K562 (cell line): ENCODE results near the gene GRIN2A. TPM values are rescaled to one million over a fixed set of nuclear protein-coding genes. Genes with fewer than 3 reads are reported as not detected.
A peak's percentile ranks its signal among the peaks of the same experiment; 100 is the strongest.

Source experiments
- ARID1B ChIP-seq: fragments of 450-650 bp; IDR thresholded peaks from 2 replicates; pipeline ENCODE4 v1.6.1; 2016; ENCODE audit warnings: antibody characterized with exemption, mild to moderate bottlenecking, inconsistent platforms
- CEBPG ChIP-seq, 3 experiments: fragments of 200-800 bp in 1 of 3; sonication (Bioruptor generic) in 1 of 3; sonication (generic) in 1 of 3; formaldehyde crosslinking in 1 of 3; IDR thresholded peaks in 2 of 3; conservative IDR thresholded peaks in 1 of 3; 2 replicates each; pipeline versions ENCODE4 v1.6.1 to v1.8.0; 2016 to 2022; ENCODE audit warnings: missing compliant biosample characterization in 2 of 3, missing genetic modification characterization in 2 of 3, mild to moderate bottlenecking in 1 of 3, missing genetic modification reagents in 1 of 3
- ELF2 ChIP-seq: fragments of 250-450 bp; sonication (Bioruptor Pico); IDR thresholded peaks from 2 replicates; pipeline ENCODE4 v1.5.0; 2021; ENCODE audit warnings: mild to moderate bottlenecking
- ETS2 ChIP-seq: IDR thresholded peaks from 2 replicates; pipeline ENCODE4 v1.6.1; 2016; ENCODE audit warnings: borderline replicate concordance, missing genetic modification characterization, mild to moderate bottlenecking, moderate library complexity, missing compliant biosample characterization; ENCODE audit not compliant: poor library complexity, severe bottlenecking
- FOS ChIP-seq: IDR thresholded peaks from 3 replicates; pipeline ENCODE4 v1.6.1; 2011; ENCODE audit not compliant: insufficient read length; ENCODE audit errors: extremely low read depth
- IFI16 ChIP-seq: fragments of 250-450 bp; sonication (Bioruptor Pico); IDR thresholded peaks from 2 replicates; pipeline ENCODE4 v2.1.2; 2022; ENCODE audit warnings: mild to moderate bottlenecking, inconsistent platforms
- MAZ ChIP-seq, 2 experiments: fragments of 450-650 bp in 1 of 2; sonication (generic) in 1 of 2; formaldehyde crosslinking; IDR thresholded peaks in 1 of 2; conservative IDR thresholded peaks in 1 of 2; 2 replicates each; pipeline versions ENCODE4 v1.4.0 to v1.5.0; 2020; ENCODE audit warnings: mild to moderate bottlenecking in 1 of 2, missing genetic modification reagents in 1 of 2
- MEIS2 ChIP-seq: fragments of 450-650 bp; IDR thresholded peaks from 2 replicates; pipeline ENCODE4 v1.6.1; 2014; ENCODE audit warnings: mild to moderate bottlenecking; ENCODE audit not compliant: partially characterized antibody
- POLR2AphosphoS2 ChIP-seq: IDR thresholded peaks from 2 replicates; pipeline ENCODE4 v1.6.1; 2012; ENCODE audit warnings: low read length, improper control_type of control experiment
- PURB ChIP-seq: sonication (generic); formaldehyde crosslinking; IDR thresholded peaks from 2 replicates; pipeline ENCODE4 v1.9.0; 2021; ENCODE audit warnings: low read depth, mild to moderate bottlenecking, missing genetic modification reagents
- TAL1 ChIP-seq: fragments of 450-650 bp; IDR thresholded peaks from 2 replicates; pipeline ENCODE4 v1.6.1; 2016; ENCODE audit warnings: mild to moderate bottlenecking
- ZBED1 ChIP-seq: IDR thresholded peaks from 2 replicates; pipeline ENCODE4 v1.6.1; 2014
- ZFP36 ChIP-seq: fragments of 150-350 bp; IDR thresholded peaks from 2 replicates; pipeline ENCODE4 v1.6.1; 2018; ENCODE audit warnings: low read length, low read depth; ENCODE audit not compliant: partially characterized antibody
- ZNF121 ChIP-seq: sonication (generic); formaldehyde crosslinking; conservative IDR thresholded peaks from 2 replicates; pipeline ENCODE4 v1.8.0; 2022; ENCODE audit warnings: missing genetic modification reagents
- ZNF551 ChIP-seq: fragments of 250-450 bp; sonication (Bioruptor Pico); IDR thresholded peaks from 2 replicates; pipeline ENCODE4 v1.5.0; 2021; ENCODE audit warnings: mild to moderate bottlenecking, moderate library complexity
- polyA plus RNA-seq, 8 experiments: library from polyadenylated mRNA; depleted of rRNA in 4 of 8; stranded (reverse) in 5 of 8; unstranded in 3 of 8; fragments of >200 nt; fragmentation: Nextera tagmentation in 2 of 8; fragmentation: Illumina TruSeq in 1 of 8; extraction: Ambion mirVana in 2 of 8; extraction: Trizol in 1 of 8; gene quantifications; 2 replicates each; pipeline versions ENCODE4 v1.2.1 to v1.2.3, GENCODE V29; 2011 to 2014; ENCODE audit warnings: inconsistent platforms in 1 of 8, missing spikeins in 1 of 8
- total RNA-seq, 7 experiments: library from RNA; depleted of rRNA in 6 of 7; stranded (reverse); fragments of >200 nt in 6 of 7; fragmentation: Illumina TruSeq in 2 of 7; extraction: Trizol in 2 of 7; gene quantifications; 2 replicates each; pipeline versions ENCODE4 v1.2.1 to v1.2.3, GENCODE V29; 2011 to 2021; ENCODE audit warnings: low replicate concordance in 1 of 7
- TF ChIP-seq, protein P1 (sequence below): sonication (generic); formaldehyde crosslinking; IDR thresholded peaks from 2 replicates; pipeline ENCODE4 v1.8.0; 2023; ENCODE audit warnings: missing genetic modification reagents, mild to moderate bottlenecking, borderline replicate concordance
- TF ChIP-seq, protein P2 (sequence below): fragments of 450-650 bp; formaldehyde crosslinking; IDR thresholded peaks from 2 replicates; pipeline ENCODE4 v1.4.0; 2020; ENCODE audit warnings: mild to moderate bottlenecking, moderate library complexity
- TF ChIP-seq, protein P3 (sequence below): sonication (generic); formaldehyde crosslinking; IDR thresholded peaks from 2 replicates; pipeline ENCODE4 v1.8.1; 2023; ENCODE audit warnings: mild to moderate bottlenecking, missing genetic modification reagents
- TF ChIP-seq, protein P4 (sequence below): fragments of 450-650 bp; formaldehyde crosslinking; IDR thresholded peaks from 2 replicates; pipeline ENCODE4 v1.4.0; 2020; ENCODE audit warnings: mild to moderate bottlenecking, moderate library complexity

Gene GRIN2A
- total and polyA plus RNA-seq, 9 of the 15 experiments (the other 6 are each of a cell fraction or from before 2014, with no cell fraction given) = not detected

DNA sequence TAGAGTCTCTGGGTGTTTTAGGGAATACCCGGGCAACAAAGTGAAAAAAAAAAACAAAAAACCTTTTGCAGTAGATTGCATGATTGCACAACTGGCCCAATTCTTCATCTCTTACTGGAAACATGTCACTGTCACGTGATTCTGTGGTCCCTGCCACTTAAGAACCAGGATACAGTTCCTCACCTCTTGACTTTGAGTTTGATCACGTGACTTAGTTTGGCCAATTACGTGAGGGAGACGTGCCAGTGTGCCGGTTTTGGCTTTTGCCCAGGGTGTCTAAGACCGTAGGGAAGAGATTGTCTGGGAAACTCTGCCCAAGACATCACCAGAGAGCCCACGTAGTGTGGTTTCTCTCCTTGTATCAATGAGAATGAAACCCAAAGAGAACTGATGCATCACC lies 88.7 kb downstream of the GRIN2A start (continued):
- TF ChIP-seq, protein P1, sequence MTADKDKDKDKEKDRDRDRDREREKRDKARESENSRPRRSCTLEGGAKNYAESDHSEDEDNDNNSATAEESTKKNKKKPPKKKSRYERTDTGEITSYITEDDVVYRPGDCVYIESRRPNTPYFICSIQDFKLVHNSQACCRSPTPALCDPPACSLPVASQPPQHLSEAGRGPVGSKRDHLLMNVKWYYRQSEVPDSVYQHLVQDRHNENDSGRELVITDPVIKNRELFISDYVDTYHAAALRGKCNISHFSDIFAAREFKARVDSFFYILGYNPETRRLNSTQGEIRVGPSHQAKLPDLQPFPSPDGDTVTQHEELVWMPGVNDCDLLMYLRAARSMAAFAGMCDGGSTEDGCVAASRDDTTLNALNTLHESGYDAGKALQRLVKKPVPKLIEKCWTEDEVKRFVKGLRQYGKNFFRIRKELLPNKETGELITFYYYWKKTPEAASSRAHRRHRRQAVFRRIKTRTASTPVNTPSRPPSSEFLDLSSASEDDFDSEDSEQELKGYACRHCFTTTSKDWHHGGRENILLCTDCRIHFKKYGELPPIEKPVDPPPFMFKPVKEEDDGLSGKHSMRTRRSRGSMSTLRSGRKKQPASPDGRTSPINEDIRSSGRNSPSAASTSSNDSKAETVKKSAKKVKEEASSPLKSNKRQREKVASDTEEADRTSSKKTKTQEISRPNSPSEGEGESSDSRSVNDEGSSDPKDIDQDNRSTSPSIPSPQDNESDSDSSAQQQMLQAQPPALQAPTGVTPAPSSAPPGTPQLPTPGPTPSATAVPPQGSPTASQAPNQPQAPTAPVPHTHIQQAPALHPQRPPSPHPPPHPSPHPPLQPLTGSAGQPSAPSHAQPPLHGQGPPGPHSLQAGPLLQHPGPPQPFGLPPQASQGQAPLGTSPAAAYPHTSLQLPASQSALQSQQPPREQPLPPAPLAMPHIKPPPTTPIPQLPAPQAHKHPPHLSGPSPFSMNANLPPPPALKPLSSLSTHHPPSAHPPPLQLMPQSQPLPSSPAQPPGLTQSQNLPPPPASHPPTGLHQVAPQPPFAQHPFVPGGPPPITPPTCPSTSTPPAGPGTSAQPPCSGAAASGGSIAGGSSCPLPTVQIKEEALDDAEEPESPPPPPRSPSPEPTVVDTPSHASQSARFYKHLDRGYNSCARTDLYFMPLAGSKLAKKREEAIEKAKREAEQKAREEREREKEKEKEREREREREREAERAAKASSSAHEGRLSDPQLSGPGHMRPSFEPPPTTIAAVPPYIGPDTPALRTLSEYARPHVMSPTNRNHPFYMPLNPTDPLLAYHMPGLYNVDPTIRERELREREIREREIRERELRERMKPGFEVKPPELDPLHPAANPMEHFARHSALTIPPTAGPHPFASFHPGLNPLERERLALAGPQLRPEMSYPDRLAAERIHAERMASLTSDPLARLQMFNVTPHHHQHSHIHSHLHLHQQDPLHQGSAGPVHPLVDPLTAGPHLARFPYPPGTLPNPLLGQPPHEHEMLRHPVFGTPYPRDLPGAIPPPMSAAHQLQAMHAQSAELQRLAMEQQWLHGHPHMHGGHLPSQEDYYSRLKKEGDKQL (CRISPR knock-in tag) = no peak
- no peak for TF ChIP-seq ZNF551
- TF ChIP-seq ZNF121 (CRISPR knock-in tag) = no peak
- no peak for TF ChIP-seq ELF2 (CRISPR knock-in tag)
- TF ChIP-seq MEIS2 = no peak
- no peak for TF ChIP-seq TAL1
- TF ChIP-seq ARID1B = no peak
- no peak for TF ChIP-seq ETS2 (tag)
- no peak for TF ChIP-seq MAZ (CRISPR knock-in tag; conservative IDR thresholded peaks at IDR 0.05 in 1 of 2, IDR thresholded peaks at IDR 0.05 in 1 of 2)
- TF ChIP-seq ZBED1 = no peak
- TF ChIP-seq, protein P2, sequence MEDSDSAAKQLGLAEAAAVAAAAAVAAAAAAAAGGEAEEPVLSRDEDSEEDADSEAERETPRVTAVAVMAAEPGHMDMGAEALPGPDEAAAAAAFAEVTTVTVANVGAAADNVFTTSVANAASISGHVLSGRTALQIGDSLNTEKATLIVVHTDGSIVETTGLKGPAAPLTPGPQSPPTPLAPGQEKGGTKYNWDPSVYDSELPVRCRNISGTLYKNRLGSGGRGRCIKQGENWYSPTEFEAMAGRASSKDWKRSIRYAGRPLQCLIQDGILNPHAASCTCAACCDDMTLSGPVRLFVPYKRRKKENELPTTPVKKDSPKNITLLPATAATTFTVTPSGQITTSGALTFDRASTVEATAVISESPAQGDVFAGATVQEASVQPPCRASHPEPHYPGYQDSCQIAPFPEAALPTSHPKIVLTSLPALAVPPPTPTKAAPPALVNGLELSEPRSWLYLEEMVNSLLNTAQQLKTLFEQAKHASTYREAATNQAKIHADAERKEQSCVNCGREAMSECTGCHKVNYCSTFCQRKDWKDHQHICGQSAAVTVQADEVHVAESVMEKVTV (CRISPR knock-in tag) = no peak
- TF ChIP-seq, protein P3, sequence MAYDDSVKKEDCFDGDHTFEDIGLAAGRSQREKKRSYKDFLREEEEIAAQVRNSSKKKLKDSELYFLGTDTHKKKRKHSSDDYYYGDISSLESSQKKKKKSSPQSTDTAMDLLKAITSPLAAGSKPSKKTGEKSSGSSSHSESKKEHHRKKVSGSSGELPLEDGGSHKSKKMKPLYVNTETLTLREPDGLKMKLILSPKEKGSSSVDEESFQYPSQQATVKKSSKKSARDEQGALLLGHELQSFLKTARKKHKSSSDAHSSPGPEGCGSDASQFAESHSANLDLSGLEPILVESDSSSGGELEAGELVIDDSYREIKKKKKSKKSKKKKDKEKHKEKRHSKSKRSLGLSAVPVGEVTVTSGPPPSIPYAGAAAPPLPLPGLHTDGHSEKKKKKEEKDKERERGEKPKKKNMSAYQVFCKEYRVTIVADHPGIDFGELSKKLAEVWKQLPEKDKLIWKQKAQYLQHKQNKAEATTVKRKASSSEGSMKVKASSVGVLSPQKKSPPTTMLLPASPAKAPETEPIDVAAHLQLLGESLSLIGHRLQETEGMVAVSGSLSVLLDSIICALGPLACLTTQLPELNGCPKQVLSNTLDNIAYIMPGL (CRISPR knock-in tag) = no peak
- TF ChIP-seq POLR2AphosphoS2 = no peak
- TF ChIP-seq, protein P4, sequence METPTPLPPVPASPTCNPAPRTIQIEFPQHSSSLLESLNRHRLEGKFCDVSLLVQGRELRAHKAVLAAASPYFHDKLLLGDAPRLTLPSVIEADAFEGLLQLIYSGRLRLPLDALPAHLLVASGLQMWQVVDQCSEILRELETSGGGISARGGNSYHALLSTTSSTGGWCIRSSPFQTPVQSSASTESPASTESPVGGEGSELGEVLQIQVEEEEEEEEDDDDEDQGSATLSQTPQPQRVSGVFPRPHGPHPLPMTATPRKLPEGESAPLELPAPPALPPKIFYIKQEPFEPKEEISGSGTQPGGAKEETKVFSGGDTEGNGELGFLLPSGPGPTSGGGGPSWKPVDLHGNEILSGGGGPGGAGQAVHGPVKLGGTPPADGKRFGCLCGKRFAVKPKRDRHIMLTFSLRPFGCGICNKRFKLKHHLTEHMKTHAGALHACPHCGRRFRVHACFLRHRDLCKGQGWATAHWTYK (CRISPR knock-in tag) = no peak
- TF ChIP-seq IFI16 (CRISPR knock-in tag) = no peak
- no peak for TF ChIP-seq ZFP36
- no peak for TF ChIP-seq PURB (CRISPR knock-in tag)
- TF ChIP-seq FOS = no peak
- TF ChIP-seq CEBPG (CRISPR knock-in tag; IDR thresholded peaks at IDR 0.05) = no peak
- peak in 1 of 2 experiments; percentile 35; a peak in 1 of 4 replicates for TF ChIP-seq CEBPG (tag; conservative IDR thresholded peaks at IDR 0.05 in 1 of 2, IDR thresholded peaks at IDR 0.05 in 1 of 2)
